ENCODE measurements around the gene PIGH. TPM values are rescaled to one million over a fixed set of nuclear protein-coding genes. Genes with fewer than 3 reads are reported as not detected.
"Not testable (repeated sequence)": the region's sequence is repeated elsewhere in the genome, so short reads cannot be mapped to it uniquely, and the experiment has no call there.

PIGH gene
- total RNA-seq, 2 experiments from 2014 or later, result 13.1 to 17.1 TPM

GRCh38 chr14:67542620-67543019 lies 57.4 kb downstream of the PIGH start:
- H3K36me3 Mint-ChIP-seq; intact Hi-C loops (cut with micrococcal nuclease); DNase-seq; H3K9me3 Mint-ChIP-seq; H3K4me1 Mint-ChIP-seq (ENCODE audit: low read depth); H3K4me3 Mint-ChIP-seq; H3K27ac Mint-ChIP-seq; POLR2A ChIA-PET: not testable (repeated sequence)
- peaks cover 22% of the 10 kb centered on the region for H3K27me3 Mint-ChIP-seq
- CTCF ChIA-PET, result interaction anchor here (1.7 to 4.0 kb wide), 3 partner anchors 16 to 116 kb away, joined by 4 to 26 read pairs (median 11); no protein-coding TSS in a partner anchor

- peak; percentile 37 for DNase-seq
- POLR2A ChIA-PET, result no interaction called here
- peak overlapping the region; percentile 50 for H3K4me3 Mint-ChIP-seq
- peaks cover 2% of the 10 kb centered on the region for H3K36me3 Mint-ChIP-seq
- intact Hi-C loops (cut with micrococcal nuclease), result no loop called here
- H3K4me1 Mint-ChIP-seq (ENCODE audit: low read depth), result peaks cover 5% of the 10 kb centered on the region
- CTCF ChIA-PET, result interaction anchor here (1.0 to 4.0 kb wide), 4 partner anchors 13 to 115 kb away, joined by 3 to 26 read pairs (median 8); no protein-coding TSS in a partner anchor
- peaks cover 3% of the 10 kb centered on the region for H3K9me3 Mint-ChIP-seq
- H3K27ac Mint-ChIP-seq, result no peak overlapping the region
- H3K27me3 Mint-ChIP-seq, result peaks cover 22% of the 10 kb centered on the region
Measured at GRCh38 chr14:67541448-67542387, 58.4 kb downstream of the PIGH start.

Other genes starting within 250 kb of the PIGH start
- gene ATP6V1D, start 240.5 kb downstream of the PIGH start, total RNA-seq, result 10 to 100 TPM; 28.3 to 31.7 TPM
- 100 to 1,000 TPM; 238 to 240 TPM for gene EIF2S1, start 239.9 kb downstream of the PIGH start, total RNA-seq
- 1 to 10 TPM; 2.6 to 4.1 TPM for gene PLEK2, start 188.1 kb downstream of the PIGH start, total RNA-seq
- gene TMEM229B, start 111.5 kb downstream of the PIGH start, total RNA-seq, result 1 to 10 TPM in 1 of 2 experiments, under 1 TPM in 1; 0.93 to 1.1 TPM
- gene PLEKHH1, start 67.0 kb downstream of the PIGH start, total RNA-seq, result 1 to 10 TPM; 1.7 to 1.9 TPM
- 1 to 10 TPM; 6.8 to 7.6 TPM for gene ARG2, start 19.7 kb upstream of the PIGH start, total RNA-seq
- 10 to 100 TPM; 75.6 to 75.8 TPM for gene VTI1B, start 74.4 kb upstream of the PIGH start, total RNA-seq
- gene RDH11, start 95.5 kb upstream of the PIGH start, total RNA-seq, result 10 to 100 TPM; 70.9 to 76.7 TPM
- not detected for gene RDH12, start 101.6 kb upstream of the PIGH start, total RNA-seq
- gene ZFYVE26, start 216.3 kb upstream of the PIGH start, total RNA-seq, result 10 to 100 TPM; 12.5 to 12.6 TPM
- gene RAD51B, start 219.5 kb upstream of the PIGH start, total RNA-seq, result 10 to 100 TPM; 32.3 to 34.3 TPM

Measured in activated CD4-positive, alpha-beta memory T cell treated with anti-CD3 and anti-CD28 coated beads for 36 hours (primary cell).